ENCODE results near the gene CACNB1. TPM values are rescaled to one million over a fixed set of nuclear protein-coding genes. Genes with fewer than 3 reads are reported as not detected.

Gene CACNB1
- total and polyA plus RNA-seq, 2 of the 13 experiments (the other 11 are each of a cell fraction or from before 2014, with no cell fraction given): 0.75 to 1.5 TPM

- TF ChIP-seq TOE1 (CRISPR knock-in tag; IDR thresholded peaks at IDR 0.05): no peak
- TF ChIP-seq HOXD1 (CRISPR knock-in tag; IDR thresholded peaks at IDR 0.05): no peak
- TF ChIP-seq PLRG1 (conservative IDR thresholded peaks at IDR 0.05): no peak
- TF ChIP-seq, protein P1, sequence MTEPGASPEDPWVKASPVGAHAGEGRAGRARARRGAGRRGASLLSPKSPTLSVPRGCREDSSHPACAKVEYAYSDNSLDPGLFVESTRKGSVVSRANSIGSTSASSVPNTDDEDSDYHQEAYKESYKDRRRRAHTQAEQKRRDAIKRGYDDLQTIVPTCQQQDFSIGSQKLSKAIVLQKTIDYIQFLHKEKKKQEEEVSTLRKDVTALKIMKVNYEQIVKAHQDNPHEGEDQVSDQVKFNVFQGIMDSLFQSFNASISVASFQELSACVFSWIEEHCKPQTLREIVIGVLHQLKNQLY (CRISPR knock-in tag; IDR thresholded peaks at IDR 0.05): no peak
- peak; percentile 38; the same call in 1 of the 2 replicates for TF ChIP-seq HES4 (CRISPR knock-in tag; IDR thresholded peaks at IDR 0.05; ENCODE audit: borderline replicate concordance)
- no peak for TF ChIP-seq PBX2 (CRISPR knock-in tag; IDR thresholded peaks at IDR 0.05)
- TF ChIP-seq ZNF768 (CRISPR knock-in tag; IDR thresholded peaks at IDR 0.05): no peak
- no peak for TF ChIP-seq ZUFSP (CRISPR knock-in tag; IDR thresholded peaks at IDR 0.05; ENCODE audit: borderline replicate concordance)
- no peak; the same call in 1 of the 2 replicates for TF ChIP-seq ZNF547 (CRISPR knock-in tag; IDR thresholded peaks at IDR 0.05)
- TF ChIP-seq, protein P2, sequence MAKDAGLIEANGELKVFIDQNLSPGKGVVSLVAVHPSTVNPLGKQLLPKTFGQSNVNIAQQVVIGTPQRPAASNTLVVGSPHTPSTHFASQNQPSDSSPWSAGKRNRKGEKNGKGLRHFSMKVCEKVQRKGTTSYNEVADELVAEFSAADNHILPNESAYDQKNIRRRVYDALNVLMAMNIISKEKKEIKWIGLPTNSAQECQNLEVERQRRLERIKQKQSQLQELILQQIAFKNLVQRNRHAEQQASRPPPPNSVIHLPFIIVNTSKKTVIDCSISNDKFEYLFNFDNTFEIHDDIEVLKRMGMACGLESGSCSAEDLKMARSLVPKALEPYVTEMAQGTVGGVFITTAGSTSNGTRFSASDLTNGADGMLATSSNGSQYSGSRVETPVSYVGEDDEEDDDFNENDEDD (CRISPR knock-in tag; IDR thresholded peaks at IDR 0.05; ENCODE audit: borderline replicate concordance): peak; percentile 70; the same call in 1 of the 2 replicates
- TF ChIP-seq, protein P3, sequence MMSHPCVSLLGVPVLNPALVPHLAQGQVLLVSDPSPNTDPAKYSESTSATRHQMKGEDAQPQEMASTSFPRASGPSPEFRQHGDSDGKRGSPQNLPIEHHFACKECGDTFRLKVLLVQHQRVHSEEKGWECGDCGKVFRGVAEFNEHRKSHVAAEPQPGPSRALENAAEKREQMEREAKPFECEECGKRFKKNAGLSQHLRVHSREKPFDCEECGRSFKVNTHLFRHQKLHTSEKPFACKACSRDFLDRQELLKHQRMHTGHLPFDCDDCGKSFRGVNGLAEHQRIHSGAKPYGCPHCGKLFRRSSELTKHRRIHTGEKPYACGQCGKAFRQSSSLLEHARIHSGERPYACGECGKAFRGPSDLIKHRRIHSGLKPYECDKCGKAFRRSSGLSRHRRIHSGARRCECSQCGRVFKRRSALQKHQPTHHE (CRISPR knock-in tag; IDR thresholded peaks at IDR 0.05; ENCODE audit: borderline replicate concordance): peak; percentile 26; the same call in 1 of the 2 replicates
- TF ChIP-seq, protein P4, sequence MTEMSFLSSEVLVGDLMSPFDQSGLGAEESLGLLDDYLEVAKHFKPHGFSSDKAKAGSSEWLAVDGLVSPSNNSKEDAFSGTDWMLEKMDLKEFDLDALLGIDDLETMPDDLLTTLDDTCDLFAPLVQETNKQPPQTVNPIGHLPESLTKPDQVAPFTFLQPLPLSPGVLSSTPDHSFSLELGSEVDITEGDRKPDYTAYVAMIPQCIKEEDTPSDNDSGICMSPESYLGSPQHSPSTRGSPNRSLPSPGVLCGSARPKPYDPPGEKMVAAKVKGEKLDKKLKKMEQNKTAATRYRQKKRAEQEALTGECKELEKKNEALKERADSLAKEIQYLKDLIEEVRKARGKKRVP (CRISPR knock-in tag; IDR thresholded peaks at IDR 0.05): 0 out of 4 replicates have a peak, but pooled peaks of 1 of the 2 experiments have one; percentile 33
- TF ChIP-seq, protein P5, sequence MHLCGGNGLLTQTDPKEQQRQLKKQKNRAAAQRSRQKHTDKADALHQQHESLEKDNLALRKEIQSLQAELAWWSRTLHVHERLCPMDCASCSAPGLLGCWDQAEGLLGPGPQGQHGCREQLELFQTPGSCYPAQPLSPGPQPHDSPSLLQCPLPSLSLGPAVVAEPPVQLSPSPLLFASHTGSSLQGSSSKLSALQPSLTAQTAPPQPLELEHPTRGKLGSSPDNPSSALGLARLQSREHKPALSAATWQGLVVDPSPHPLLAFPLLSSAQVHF (CRISPR knock-in tag; IDR thresholded peaks at IDR 0.05): peak; percentile 9; the same call in 1 of the 2 replicates
- TF ChIP-seq GATAD2A (CRISPR knock-in tag; IDR thresholded peaks at IDR 0.05): no peak
- TF ChIP-seq MAF1 (CRISPR knock-in tag; IDR thresholded peaks at IDR 0.05; ENCODE audit: borderline replicate concordance): no peak
- TF ChIP-seq, protein P6, sequence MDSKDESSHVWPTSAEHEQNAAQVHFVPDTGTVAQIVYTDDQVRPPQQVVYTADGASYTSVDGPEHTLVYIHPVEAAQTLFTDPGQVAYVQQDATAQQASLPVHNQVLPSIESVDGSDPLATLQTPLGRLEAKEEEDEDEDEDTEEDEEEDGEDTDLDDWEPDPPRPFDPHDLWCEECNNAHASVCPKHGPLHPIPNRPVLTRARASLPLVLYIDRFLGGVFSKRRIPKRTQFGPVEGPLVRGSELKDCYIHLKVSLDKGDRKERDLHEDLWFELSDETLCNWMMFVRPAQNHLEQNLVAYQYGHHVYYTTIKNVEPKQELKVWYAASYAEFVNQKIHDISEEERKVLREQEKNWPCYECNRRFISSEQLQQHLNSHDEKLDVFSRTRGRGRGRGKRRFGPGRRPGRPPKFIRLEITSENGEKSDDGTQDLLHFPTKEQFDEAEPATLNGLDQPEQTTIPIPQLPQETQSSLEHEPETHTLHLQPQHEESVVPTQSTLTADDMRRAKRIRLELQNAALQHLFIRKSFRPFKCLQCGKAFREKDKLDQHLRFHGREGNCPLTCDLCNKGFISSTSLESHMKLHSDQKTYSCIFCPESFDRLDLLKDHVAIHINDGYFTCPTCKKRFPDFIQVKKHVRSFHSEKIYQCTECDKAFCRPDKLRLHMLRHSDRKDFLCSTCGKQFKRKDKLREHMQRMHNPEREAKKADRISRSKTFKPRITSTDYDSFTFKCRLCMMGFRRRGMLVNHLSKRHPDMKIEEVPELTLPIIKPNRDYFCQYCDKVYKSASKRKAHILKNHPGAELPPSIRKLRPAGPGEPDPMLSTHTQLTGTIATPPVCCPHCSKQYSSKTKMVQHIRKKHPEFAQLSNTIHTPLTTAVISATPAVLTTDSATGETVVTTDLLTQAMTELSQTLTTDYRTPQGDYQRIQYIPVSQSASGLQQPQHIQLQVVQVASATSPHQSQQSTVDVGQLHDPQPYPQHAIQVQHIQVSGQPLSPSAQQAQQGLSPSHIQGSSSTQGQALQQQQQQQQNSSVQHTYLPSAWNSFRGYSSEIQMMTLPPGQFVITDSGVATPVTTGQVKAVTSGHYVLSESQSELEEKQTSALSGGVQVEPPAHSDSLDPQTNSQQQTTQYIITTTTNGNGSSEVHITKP (CRISPR knock-in tag; IDR thresholded peaks at IDR 0.05; ENCODE audit: low read depth): peak; percentile 19; the same call in 1 of the 2 replicates
Measured at GRCh38 chr17:39197380-39198185, at the start of gene CACNB1 (continued).
